ENCODE measurements around the gene MMP11.

Gene MMP11

DNA sequence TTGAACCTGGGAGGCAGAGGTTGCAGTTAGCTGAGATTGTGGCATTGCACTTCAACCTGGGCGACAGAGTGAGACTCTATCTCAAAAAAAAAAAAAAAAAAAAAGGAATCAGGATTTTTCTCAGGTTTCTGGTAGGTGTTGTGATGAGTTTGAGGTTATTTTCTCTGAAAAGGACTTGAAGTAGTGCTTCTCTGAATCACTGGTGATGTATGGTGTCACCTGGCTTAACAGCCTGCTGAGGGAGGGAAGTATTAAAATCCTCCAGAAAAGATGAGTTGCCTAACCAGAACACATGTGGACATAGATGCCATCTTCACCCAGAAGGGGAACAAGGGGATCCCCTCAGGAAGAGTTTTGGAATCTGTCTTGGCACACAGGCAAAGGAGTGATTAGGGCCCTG, 34.2 kb downstream of the MMP11 start:
- TF ChIP-seq, protein P1, sequence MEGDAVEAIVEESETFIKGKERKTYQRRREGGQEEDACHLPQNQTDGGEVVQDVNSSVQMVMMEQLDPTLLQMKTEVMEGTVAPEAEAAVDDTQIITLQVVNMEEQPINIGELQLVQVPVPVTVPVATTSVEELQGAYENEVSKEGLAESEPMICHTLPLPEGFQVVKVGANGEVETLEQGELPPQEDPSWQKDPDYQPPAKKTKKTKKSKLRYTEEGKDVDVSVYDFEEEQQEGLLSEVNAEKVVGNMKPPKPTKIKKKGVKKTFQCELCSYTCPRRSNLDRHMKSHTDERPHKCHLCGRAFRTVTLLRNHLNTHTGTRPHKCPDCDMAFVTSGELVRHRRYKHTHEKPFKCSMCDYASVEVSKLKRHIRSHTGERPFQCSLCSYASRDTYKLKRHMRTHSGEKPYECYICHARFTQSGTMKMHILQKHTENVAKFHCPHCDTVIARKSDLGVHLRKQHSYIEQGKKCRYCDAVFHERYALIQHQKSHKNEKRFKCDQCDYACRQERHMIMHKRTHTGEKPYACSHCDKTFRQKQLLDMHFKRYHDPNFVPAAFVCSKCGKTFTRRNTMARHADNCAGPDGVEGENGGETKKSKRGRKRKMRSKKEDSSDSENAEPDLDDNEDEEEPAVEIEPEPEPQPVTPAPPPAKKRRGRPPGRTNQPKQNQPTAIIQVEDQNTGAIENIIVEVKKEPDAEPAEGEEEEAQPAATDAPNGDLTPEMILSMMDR (IDR thresholded peaks at IDR 0.05; ENCODE audit: low read depth, low read length) = no peak
- no peak overlapping the region for H3K4me3 ChIP-seq (ENCODE audit: low read depth, low read length)

DNA sequence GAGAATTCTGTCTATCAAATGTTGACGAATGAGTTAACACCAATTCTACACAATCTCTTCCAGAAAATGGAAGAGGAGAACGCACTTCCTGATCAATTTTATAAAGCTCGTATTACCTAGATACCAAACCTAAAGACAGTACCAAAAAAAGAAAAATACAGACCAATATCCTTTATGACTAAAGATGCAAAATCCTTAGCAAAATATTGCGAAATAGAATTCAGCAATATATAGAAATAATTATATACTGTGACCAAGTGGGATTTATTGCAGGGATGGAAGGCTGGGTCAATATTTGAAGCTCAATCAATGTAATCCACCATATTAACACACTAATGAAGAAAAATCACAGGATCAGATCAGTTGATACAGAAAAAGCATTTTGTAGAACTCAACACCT, 39.7 kb downstream of the MMP11 start:
- TF ChIP-seq, protein P1 (IDR thresholded peaks at IDR 0.05; ENCODE audit: low read depth, low read length) = no peak
- H3K4me3 ChIP-seq (ENCODE audit: low read depth, low read length) = no peak overlapping the region

DNA sequence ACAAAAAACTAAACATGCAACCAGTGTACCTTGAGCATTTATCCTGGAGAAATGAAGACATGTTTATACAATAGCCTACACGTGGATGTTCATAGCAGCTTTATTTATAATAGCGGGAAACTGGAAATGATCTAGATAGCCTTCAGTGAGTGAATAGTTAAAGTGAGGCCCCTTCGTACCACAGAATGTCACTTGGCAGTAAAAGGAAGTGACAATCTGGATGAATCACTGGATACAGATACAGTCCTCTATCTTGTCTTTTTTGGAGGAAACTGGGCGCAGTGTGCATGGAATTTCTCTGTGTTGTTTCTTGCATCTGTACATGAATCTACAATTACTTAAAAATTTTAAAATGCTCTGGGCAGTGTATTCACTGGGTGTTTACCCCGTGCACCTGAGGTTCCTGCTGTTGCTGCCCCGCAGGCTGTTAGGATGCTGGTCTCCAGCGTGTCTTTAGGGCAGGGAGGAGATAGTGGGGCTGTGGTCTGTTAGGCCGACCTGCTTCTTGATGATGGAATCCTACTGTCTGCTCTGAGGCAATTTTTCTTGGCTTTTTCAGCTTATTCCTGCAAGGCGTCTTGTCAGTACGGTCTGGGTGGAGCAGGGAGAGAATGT, 43.0 kb downstream of the MMP11 start:
- no peak overlapping the region for H3K4me3 ChIP-seq (ENCODE audit: low read depth, low read length)
- TF ChIP-seq, protein P1 (IDR thresholded peaks at IDR 0.05; ENCODE audit: low read depth, low read length) = no peak

DNA sequence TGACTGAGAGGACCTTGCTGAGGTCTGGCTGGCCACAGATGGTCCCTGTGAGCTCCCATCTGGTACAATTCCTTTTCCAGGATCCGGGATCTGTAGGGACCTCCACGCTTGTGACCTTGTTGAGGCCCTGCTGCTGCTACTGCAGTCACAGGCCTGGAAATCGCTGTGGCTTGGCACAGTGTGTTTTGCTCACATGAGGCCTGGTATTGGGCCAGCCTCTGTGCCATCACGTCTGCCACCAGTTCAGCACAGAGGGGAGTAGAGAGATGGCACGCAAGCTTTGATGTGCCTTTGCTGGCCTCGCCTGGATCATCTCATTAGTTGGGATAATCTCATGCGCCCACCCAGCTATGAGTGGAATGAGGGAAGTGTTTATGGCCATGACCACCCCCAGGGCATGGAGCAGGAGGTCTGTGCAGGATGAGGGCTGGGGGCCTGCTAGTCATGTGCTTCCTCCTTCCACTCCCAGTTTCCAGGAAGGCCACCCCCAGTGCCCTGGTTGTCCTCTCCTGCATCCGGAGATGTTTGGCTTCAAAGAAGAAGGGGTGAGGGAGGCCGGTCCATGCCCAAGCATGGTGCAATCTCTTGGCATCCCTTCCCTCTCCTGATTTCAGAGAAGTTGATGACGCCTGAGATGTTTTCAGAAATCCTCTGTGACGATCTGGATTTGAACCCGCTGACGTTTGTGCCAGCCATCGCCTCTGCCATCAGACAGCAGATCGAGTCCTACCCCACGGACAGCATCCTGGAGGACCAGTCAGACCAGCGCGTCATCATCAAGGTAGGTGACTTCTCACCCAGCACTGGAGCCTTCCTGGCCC, 43.7 kb downstream of the MMP11 start:
- TF ChIP-seq, protein P1 (IDR thresholded peaks at IDR 0.05; ENCODE audit: low read depth, low read length) = no peak
- no peak overlapping the region for H3K4me3 ChIP-seq (ENCODE audit: low read depth, low read length)

DNA sequence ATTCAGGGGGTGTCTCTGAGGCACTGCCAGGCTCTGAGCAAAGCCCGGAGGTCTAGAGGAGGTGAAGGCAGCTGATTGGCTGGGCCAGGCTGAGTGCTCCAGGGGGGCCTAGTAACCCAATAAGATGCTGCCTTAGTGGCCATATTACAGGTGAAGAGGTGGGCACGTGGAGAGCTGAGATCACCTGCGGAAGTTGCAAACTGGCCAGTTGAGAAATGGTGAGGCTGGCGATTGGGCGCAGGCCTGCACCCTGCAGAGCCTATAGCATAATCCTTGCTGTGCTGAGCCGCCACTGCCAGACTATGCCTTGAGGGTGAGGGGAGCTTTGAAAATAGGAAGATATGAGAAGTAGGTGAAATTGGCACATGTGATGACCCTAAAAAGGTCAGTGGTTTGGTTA, 44.5 kb downstream of the MMP11 start:
- no peak overlapping the region for H3K4me3 ChIP-seq (ENCODE audit: low read depth, low read length)
- TF ChIP-seq, protein P1 (IDR thresholded peaks at IDR 0.05; ENCODE audit: low read depth, low read length) = no peak

DNA sequence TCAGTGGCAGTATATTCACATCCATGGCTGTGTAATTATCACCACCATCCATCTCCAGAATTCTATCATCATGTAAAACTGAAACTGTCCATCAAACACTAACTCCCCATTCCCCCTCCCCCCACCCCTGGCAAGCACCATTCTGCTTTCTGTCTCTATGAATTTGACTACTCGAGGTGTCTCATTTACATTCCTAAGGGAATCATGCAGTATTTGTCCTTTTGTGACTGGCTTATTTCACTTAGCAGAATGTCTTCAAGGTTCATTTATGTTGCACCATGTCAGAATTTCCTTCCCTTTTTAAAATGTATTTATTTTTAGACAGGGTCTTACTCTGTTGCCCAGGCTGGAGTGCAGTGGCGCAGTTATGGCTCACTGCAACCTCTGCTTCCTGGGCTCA, 45.9 kb downstream of the MMP11 start:
- TF ChIP-seq, protein P1 (IDR thresholded peaks at IDR 0.05; ENCODE audit: low read depth, low read length) = no peak

DNA sequence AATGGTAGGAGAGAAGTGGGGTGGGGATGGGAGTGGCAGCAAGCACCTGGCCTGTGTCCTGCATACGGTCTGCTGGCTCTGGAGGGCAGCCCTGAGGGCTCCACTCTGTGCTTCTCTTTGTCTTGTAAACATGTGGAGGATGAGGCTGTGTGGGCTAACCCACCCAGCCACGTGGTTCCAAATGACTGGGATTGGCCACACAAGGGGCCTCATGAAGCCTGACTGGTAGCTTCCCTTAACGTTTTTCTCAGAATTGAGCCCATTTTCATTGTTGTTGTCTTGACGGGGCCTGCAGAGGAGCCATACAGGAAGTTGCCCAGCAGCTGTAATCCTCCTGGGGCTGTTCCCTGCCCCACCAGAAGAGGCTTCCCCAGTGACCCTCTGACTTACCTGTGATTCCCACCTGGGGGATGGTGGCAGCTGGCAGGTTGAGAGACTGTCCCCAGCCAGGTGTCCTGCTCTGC, 48.1 kb downstream of the MMP11 start:
- H3K4me3 ChIP-seq (ENCODE audit: low read depth, low read length) = no peak overlapping the region
- TF ChIP-seq, protein P1 (IDR thresholded peaks at IDR 0.05; ENCODE audit: low read depth, low read length) = no peak

More for the DNA sequence above, 45.9 kb downstream of the MMP11 start:
- H3K4me3 ChIP-seq (ENCODE audit: low read depth, low read length) = no peak overlapping the region

Data from WI38 (cell line).